Keratinocyte (primary cell): ENCODE measurements around the gene DGLUCY. TPM values are rescaled to one million over a fixed set of nuclear protein-coding genes. Genes with fewer than 3 reads are reported as not detected.
A peak's percentile ranks its signal among the peaks of the same experiment; 100 is the strongest.
"Not testable (repeated sequence)": the region's sequence is repeated elsewhere in the genome, so short reads cannot be mapped to it uniquely, and the experiment has no call there.

ENCODE experiments used
- DNase-seq: peaks from one replicate; pipeline ENCODE4 v3.0.0-alpha.2; 2011; ENCODE audit warnings: low read depth, missing footprints, low spot score
- FAIRE-seq: peaks from 2 replicates; lab custom pipeline; 2011; peaks lifted over from hg19 to GRCh38; lab: Jason Lieb, UNC
- H2AFZ ChIP-seq: 2 replicates; pipeline ENCODE4 v1.6.0; 2012; ENCODE audit warnings: low read length, control low read depth, inconsistent platforms; ENCODE audit not compliant: control insufficient read depth
- H3K27ac ChIP-seq: 2 replicates; pipeline ENCODE4 v1.5.1; 2011; ENCODE audit warnings: low read length; ENCODE audit not compliant: control insufficient read depth, insufficient read depth
- H3K27me3 ChIP-seq: 3 replicates; pipeline ENCODE4 v1.6.0; 2011; ENCODE audit warnings: low read length; ENCODE audit not compliant: control insufficient read depth, insufficient read depth; ENCODE audit errors: extremely low read depth
- H3K36me3 ChIP-seq, 2 experiments: 2 replicates in 1 of 2; 3 replicates in 1 of 2; pipeline ENCODE4 v1.5.1; 2011; ENCODE audit warnings: low read length in 2 of 2, mild to moderate bottlenecking in 1 of 2; ENCODE audit not compliant: control insufficient read depth in 2 of 2, insufficient read depth in 2 of 2; ENCODE audit errors: extremely low read depth in 1 of 2
- H3K4me1 ChIP-seq: 3 replicates; pipeline ENCODE4 v1.5.1; 2011; ENCODE audit warnings: low read length; ENCODE audit not compliant: control insufficient read depth, insufficient read depth; ENCODE audit errors: extremely low read depth
- H3K4me2 ChIP-seq: 3 replicates; pipeline ENCODE4 v1.6.0; 2011; ENCODE audit warnings: low read depth, low read length; ENCODE audit not compliant: control insufficient read depth, insufficient read depth; ENCODE audit errors: extremely low read depth
- H3K4me3 ChIP-seq, 3 experiments: fragments of 200-600 bp in 1 of 3; sonication (generic) in 1 of 3; 2 replicates in 2 of 3; 3 replicates in 1 of 3; pipeline ENCODE4 v1.5.1; 2011 to 2016; ENCODE audit warnings: low read length in 3 of 3, mild to moderate bottlenecking in 3 of 3, control low read depth in 2 of 3, inconsistent platforms in 1 of 3, low read depth in 1 of 3, mixed read lengths in 1 of 3, mixed run types in 1 of 3, moderate library complexity in 1 of 3; ENCODE audit not compliant: control insufficient read depth in 2 of 3, insufficient read depth in 2 of 3; ENCODE audit errors: extremely low read depth in 1 of 3
- H3K79me2 ChIP-seq: 2 replicates; pipeline ENCODE4 v1.6.0; 2012; ENCODE audit warnings: low read length; ENCODE audit not compliant: control insufficient read depth, insufficient read depth
- H3K9ac ChIP-seq: 3 replicates; pipeline ENCODE4 v1.6.0; 2011; ENCODE audit warnings: low read length; ENCODE audit not compliant: control insufficient read depth, insufficient read depth; ENCODE audit errors: extremely low read depth
- H3K9me1 ChIP-seq: 3 replicates; pipeline ENCODE4 v1.6.0; 2011; ENCODE audit warnings: low read length; ENCODE audit not compliant: control insufficient read depth, insufficient read depth; ENCODE audit errors: extremely low read depth
- H3K9me3 ChIP-seq: 2 replicates; pipeline ENCODE4 v1.5.1; 2012; ENCODE audit warnings: low read depth, low read length; ENCODE audit not compliant: control insufficient read depth
- H4K20me1 ChIP-seq: 3 replicates; pipeline ENCODE4 v1.6.0; 2011; ENCODE audit warnings: low read length; ENCODE audit not compliant: control insufficient read depth, insufficient read depth; ENCODE audit errors: extremely low read depth
- CTCF ChIP-seq, 3 experiments: IDR thresholded peaks in 1 of 3; conservative IDR thresholded peaks in 1 of 3; optimal IDR thresholded peaks in 1 of 3; 2 replicates in 2 of 3; 3 replicates in 1 of 3; pipeline versions ENCODE3 to v1.5.1; 2011; ENCODE audit warnings: low read length in 3 of 3, mild to moderate bottlenecking in 3 of 3, moderate library complexity in 2 of 3, control low read depth in 1 of 3, inconsistent platforms in 1 of 3; ENCODE audit not compliant: insufficient read depth in 2 of 3; ENCODE audit errors: extremely low read depth in 1 of 3
- EZH2 ChIP-seq: IDR thresholded peaks from one replicate; pipeline ENCODE4 v1.6.1; 2012; ENCODE audit warnings: inconsistent platforms, mild to moderate bottlenecking, low read length, moderate library complexity
- dilution Hi-C: fragments of 300-500 bp; cut with MboI; formaldehyde crosslinking; loops from one replicate; pipeline ENCODE4 v1.7.0; 2020; ENCODE audit warnings: low sequenced_read_pairs; ENCODE audit not compliant: extremely low pct_ligation_motif_present
- polyA plus RNA-seq, 5 experiments: library from polyadenylated mRNA; depleted of rRNA in 3 of 5; stranded (reverse) in 3 of 5; stranded (forward) in 1 of 5; unstranded in 1 of 5; fragments of >200 nt; gene quantifications; 1 replicate in 1 of 5; 2 replicates in 3 of 5; 3 replicates in 1 of 5; pipeline versions ENCODE4 v1.2.1 to v1.2.3, GENCODE V29; 2011 to 2012; ENCODE audit warnings: missing spikeins in 2 of 5, low read depth in 1 of 5, low replicate concordance in 1 of 5

Gene DGLUCY
- polyA plus RNA-seq, 1 donor (not counting 4 experiments of a cell fraction or from before 2014, with no cell fraction given), result 19.4 TPM

GRCh38 chr14:91245029-91245428 lies 131.2 kb downstream of the DGLUCY start:
- H3K79me2 ChIP-seq, result no peaks in the 10 kb centered on the region
- no peak for DNase-seq
- H3K9ac ChIP-seq, result peak overlapping the region; percentile 66
- dilution Hi-C loops, result no loop called here
- no peaks in the 10 kb centered on the region for H3K27me3 ChIP-seq
- peaks cover 27% of the 10 kb centered on the region for H3K4me1 ChIP-seq
- H3K4me2 ChIP-seq, result peak overlapping the region; percentile 92
- H3K27ac ChIP-seq, result peak overlapping the region; percentile 87
- H2AFZ ChIP-seq, result peak overlapping the region; percentile 86
- H4K20me1 ChIP-seq, result no peaks in the 10 kb centered on the region
- H3K36me3 ChIP-seq, result no peaks in the 10 kb centered on the region
- H3K9me1 ChIP-seq, result peaks cover 3% of the 10 kb centered on the region
- no peak for FAIRE-seq
- H3K4me3 ChIP-seq, result peak overlapping the region in 2 of 3 experiments; percentile 7 to 51
- no peaks in the 10 kb centered on the region for H3K9me3 ChIP-seq
- TF ChIP-seq EZH2 (no peak), CTCF (optimal IDR thresholded peaks at IDR 0.05 in 1 of 3, IDR thresholded peaks at IDR 0.05 in 1 of 3, conservative IDR thresholded peaks at IDR 0.05 in 1 of 3; ENCODE audit: extremely low read depth in 1 of 3, insufficient read depth in 2 of 3, low read length in 3 of 3) (no peak)

GRCh38 chr14:91245616-91246015 lies 131.7 kb downstream of the DGLUCY start:
- H3K27ac ChIP-seq, dilution Hi-C loops: not testable (repeated sequence)

More at GRCh38 chr14:91245616-91246015, 131.7 kb downstream of the DGLUCY start:
- H3K9me3 ChIP-seq, H3K36me3 ChIP-seq, H3K79me2 ChIP-seq, H3K9me1 ChIP-seq, H3K4me2 ChIP-seq, H3K4me3 ChIP-seq, DNase-seq, H3K27me3 ChIP-seq, FAIRE-seq, H4K20me1 ChIP-seq: not testable (repeated sequence)
- peak overlapping the region; percentile 9 for H3K9ac ChIP-seq
- peak overlapping the region; percentile 86 for H2AFZ ChIP-seq
- H3K4me1 ChIP-seq, result peaks cover 27% of the 10 kb centered on the region
